ENCODE results near the gene TAMM41. TPM values are rescaled to one million over a fixed set of nuclear protein-coding genes. Genes with fewer than 3 reads are reported as not detected.
A peak's percentile ranks its signal among the peaks of the same experiment; 100 is the strongest.

TAMM41 gene
- total and polyA plus RNA-seq, 4 donors: 3.0 to 8.7 (median 5.0) TPM

GRCh38 chr3:11847607-11848006 lies 922 bp upstream of the TAMM41 start:
- Histone ChIP-seq H3K4me1 (ENCODE audit: control insufficient read depth in 4 of 4, insufficient read depth in 4 of 4, low read length in 3 of 4) (peaks cover 0 to 17% (median 13%) of the 10 kb centered on the region in 4 donors), H3K27me3 (ENCODE audit: control insufficient read depth in 4 of 4, insufficient read depth in 4 of 4, low read length in 3 of 4) (no peaks in the 10 kb centered on the region), H3K27ac (ENCODE audit: low read depth in 1 of 2, low read length in 2 of 2) (no peak overlapping the region), H3K36me3 (ENCODE audit: control insufficient read depth in 4 of 4, insufficient read depth in 3 of 4, low read depth in 1 of 4, low read length in 3 of 4) (peaks cover 2 to 12% (median 7%) of the 10 kb centered on the region in 4 donors), H3K9ac (ENCODE audit: low read depth in 1 of 2, low read length in 2 of 2) (no peak overlapping the region), H3K4me3 (ENCODE audit: low read depth in 1 of 3, low read length in 3 of 3) (no peak overlapping the region), H3K9me3 (ENCODE audit: control insufficient read depth in 4 of 4, low read length in 3 of 4) (no peaks in the 10 kb centered on the region)
- DNase-seq (ENCODE audit: low spot score): no peak
- 91% methylated on average over 1 of the region's 1 CpG for WGBS
- TF ChIP-seq REST (IDR thresholded peaks at IDR 0.05): no peak
- TF ChIP-seq YY1 (IDR thresholded peaks at IDR 0.05): no peak
- no peak for TF ChIP-seq FOXA2 (IDR thresholded peaks at IDR 0.05)
- TF ChIP-seq NR2F2 (IDR thresholded peaks at IDR 0.05): no peak
- TF ChIP-seq TAF1 (conservative IDR thresholded peaks at IDR 0.05): no peak
- TF ChIP-seq RAD21 (IDR thresholded peaks at IDR 0.05): no peak
- no peak for TF ChIP-seq HNF4G (IDR thresholded peaks at IDR 0.05)
- TF ChIP-seq ATF3 (IDR thresholded peaks at IDR 0.05): no peak
- TF ChIP-seq HNF4A (conservative IDR thresholded peaks at IDR 0.05): no peak
- no peak for TF ChIP-seq SP1 (IDR thresholded peaks at IDR 0.05)
- TF ChIP-seq RXRA (IDR thresholded peaks at IDR 0.05): no peak
- TF ChIP-seq FOXA1 (IDR thresholded peaks at IDR 0.05): no peak
- TF ChIP-seq GABPA (IDR thresholded peaks at IDR 0.05 in 1 of 2, conservative IDR thresholded peaks at IDR 0.05 in 1 of 2): no peak
- TF ChIP-seq CTCF (IDR thresholded peaks at IDR 0.05; ENCODE audit: low read depth, low read length, missing input control): no peak
- no peak for TF ChIP-seq MAX (IDR thresholded peaks at IDR 0.05)
- TF ChIP-seq EGR1 (IDR thresholded peaks at IDR 0.05; ENCODE audit: low read depth in 2 of 2): no peak
- TF ChIP-seq JUND (IDR thresholded peaks at IDR 0.05): no peak

GRCh38 chr3:11845651-11846050 lies 1.0 kb downstream of the TAMM41 start:
- H3K4me3 ChIP-seq (ENCODE audit: low read depth in 1 of 3, low read length in 3 of 3): peak overlapping the region; percentile 73 to 95 (median 80)
- H3K27ac ChIP-seq (ENCODE audit: low read depth in 1 of 2, low read length in 2 of 2): no peak overlapping the region
- H3K9ac ChIP-seq (ENCODE audit: low read depth in 1 of 2, low read length in 2 of 2): peak overlapping the region; percentile 3 to 22
- H3K27me3 ChIP-seq (ENCODE audit: control insufficient read depth in 4 of 4, insufficient read depth in 4 of 4, low read length in 3 of 4): no peaks in the 10 kb centered on the region
- H3K36me3 ChIP-seq (ENCODE audit: control insufficient read depth in 4 of 4, insufficient read depth in 3 of 4, low read depth in 1 of 4, low read length in 3 of 4): peaks cover 2 to 19% (median 11%) of the 10 kb centered on the region in 4 donors
- H3K9me3 ChIP-seq (ENCODE audit: control insufficient read depth in 4 of 4, low read length in 3 of 4): no peaks in the 10 kb centered on the region
- H3K4me1 ChIP-seq (ENCODE audit: control insufficient read depth in 4 of 4, insufficient read depth in 4 of 4, low read length in 3 of 4): peaks cover 0 to 17% (median 13%) of the 10 kb centered on the region in 4 donors
- no peak for DNase-seq (ENCODE audit: low spot score)
- TF ChIP-seq HNF4A (conservative IDR thresholded peaks at IDR 0.05): no peak
- no peak for TF ChIP-seq GABPA (IDR thresholded peaks at IDR 0.05 in 1 of 2, conservative IDR thresholded peaks at IDR 0.05 in 1 of 2)
- no peak for TF ChIP-seq CTCF (IDR thresholded peaks at IDR 0.05; ENCODE audit: low read depth, low read length, missing input control)
- no peak for TF ChIP-seq YY1 (IDR thresholded peaks at IDR 0.05)
- no peak for TF ChIP-seq RXRA (IDR thresholded peaks at IDR 0.05)
- no peak for TF ChIP-seq FOXA2 (IDR thresholded peaks at IDR 0.05)
- WGBS: 20% methylated on average over 5 of the region's 5 CpGs
